NCI-H510A (cell line): ENCODE measurements around the gene DPAGT1.
A peak's percentile ranks its signal among the peaks of the same experiment; 100 is the strongest.

Experiments
- DNase-seq: peaks from one replicate; lab custom pipeline; 2025; lab: John Stamatoyannopoulos, UW

The DPAGT1 gene

GRCh38 chr11:119057000-119057769 is 44.5 kb downstream of the DPAGT1 start, which contains the start of gene HYOU1:
Gene HYOU1 (minus strand): TSS chr11:119057205. CDS start chr11:119056160, 1,045 bp downstream.
- peak; percentile 98 for DNase-seq

GRCh38 chr11:119056421-119056999 is 45.1 kb downstream of the DPAGT1 start:
- peak; percentile 26 for DNase-seq

DNA sequence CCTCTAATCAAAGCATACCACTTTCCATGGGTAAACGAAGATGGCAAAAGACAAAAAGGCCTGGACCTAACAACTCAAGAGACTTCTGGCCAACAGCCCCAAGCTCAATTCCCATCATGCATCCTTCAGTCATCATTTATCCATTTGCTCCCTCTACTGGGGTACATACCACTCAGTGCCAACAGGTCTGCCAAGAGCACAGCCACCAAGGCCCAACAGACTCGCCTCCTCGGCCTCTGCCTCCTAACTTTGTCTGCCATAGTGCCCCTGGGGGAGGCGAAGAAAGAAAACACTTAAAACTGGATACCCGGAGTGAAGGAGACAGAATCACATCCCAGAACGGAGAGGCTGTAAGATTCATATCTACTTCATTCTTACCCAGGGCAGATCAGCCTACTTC is 45.8 kb downstream of the DPAGT1 start:
- DNase-seq: no peak

GRCh38 chr11:119054418-119054817 is 47.2 kb downstream of the DPAGT1 start:
- DNase-seq: no peak

- DNase-seq: no peak
Observed at GRCh38 chr11:119052163-119052814, 49.4 kb downstream of the DPAGT1 start.

DNA sequence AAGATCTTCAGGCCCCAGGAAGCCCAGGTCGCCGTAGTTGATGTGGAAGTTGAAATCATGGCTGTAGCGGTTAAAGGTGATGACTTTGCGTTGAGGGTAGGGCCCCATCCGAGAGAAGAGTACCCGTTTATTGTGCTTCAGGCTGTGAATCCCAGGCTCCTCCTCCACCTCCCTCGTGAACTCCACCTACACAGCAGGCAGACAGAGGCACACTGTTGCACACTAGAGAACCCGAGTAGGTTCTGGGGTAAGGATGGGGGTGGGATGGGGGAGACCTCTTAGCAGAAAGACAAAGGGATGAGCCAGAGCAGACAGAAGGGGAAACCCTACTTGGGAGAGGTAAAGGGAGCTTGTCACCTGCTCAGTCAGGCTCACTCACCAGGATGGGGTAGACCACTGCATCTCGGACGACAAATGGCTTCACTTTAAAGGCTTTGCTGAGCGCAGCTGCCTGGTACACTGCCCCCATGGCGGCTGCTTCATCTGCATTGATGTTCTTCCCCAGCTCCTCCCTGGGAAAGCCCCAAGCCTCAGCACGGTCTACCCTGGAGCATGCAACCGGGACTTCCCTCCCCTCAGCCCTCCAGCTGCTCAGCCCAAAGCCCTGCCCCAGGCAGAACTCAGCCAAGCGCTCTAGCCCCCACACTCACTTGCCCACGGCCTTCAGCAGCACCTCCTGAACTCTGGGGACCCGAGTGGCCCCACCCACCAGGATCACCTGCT is 50.1 kb downstream of the DPAGT1 start:
- DNase-seq: no peak

DNA sequence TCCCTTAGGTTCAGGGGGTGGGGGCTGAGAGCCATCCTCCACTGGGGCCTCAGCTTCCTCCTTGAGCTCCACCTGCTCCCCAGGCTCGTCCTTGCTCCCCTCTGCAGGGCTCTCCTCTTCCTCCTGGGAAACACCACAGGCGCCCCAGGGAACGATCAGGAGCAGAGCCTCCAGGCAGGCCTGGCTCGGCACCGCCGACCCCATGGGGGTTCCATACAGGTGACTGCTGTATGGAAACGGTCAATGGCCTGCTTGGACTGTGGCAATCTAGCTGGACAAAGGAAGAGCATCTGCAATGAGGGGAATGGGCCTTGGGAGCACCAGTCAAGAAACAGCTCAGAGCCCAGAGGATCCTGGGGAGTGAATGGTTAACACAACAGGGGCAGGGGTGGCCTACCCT is 52.6 kb downstream of the DPAGT1 start:
- no peak for DNase-seq

- DNase-seq: no peak
Observed at GRCh38 chr11:119048644-119049043, 53.0 kb downstream of the DPAGT1 start.

DNA sequence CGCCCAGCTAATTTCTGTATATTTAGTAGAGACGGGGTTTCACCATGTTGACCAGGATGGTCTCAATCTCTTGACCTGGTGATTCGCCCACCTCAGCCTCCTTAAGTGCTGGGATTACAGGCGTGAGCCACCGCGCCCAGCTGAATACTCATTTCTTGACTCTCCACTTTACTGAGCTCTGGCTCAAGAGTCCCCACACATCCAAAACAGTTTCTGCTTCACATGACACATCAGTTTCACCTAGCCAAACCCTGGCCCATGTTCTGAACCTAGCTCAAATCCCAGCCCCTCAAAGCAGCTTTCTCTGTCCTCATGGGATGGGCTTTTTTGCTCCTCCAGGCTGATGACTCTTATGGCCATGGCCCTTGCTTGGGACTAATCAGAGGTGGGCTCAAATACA is 54.4 kb downstream of the DPAGT1 start:
- DNase-seq: no peak
